Mesenchymal stem cell (in vitro differentiated cells and primary cell): ENCODE measurements around the gene GPATCH2L.

Experiments used
- DNase-seq: peaks from one replicate; pipeline ENCODE4 v3.0.0-alpha.2; 2013
- H2AFZ ChIP-seq: one replicate; pipeline ENCODE4 v1.6.1; 2013; ENCODE audit warnings: low read depth, mild to moderate bottlenecking, control low read depth, inconsistent platforms, low read length, moderate library complexity
- H2AK5ac ChIP-seq: 2 replicates; pipeline ENCODE4 v1.6.1; 2013; ENCODE audit warnings: low read length, moderate library complexity, mild to moderate bottlenecking, inconsistent platforms; ENCODE audit not compliant: severe bottlenecking
- H2BK120ac ChIP-seq: one replicate; pipeline ENCODE4 v1.6.1; 2013; ENCODE audit warnings: low read depth, mild to moderate bottlenecking, inconsistent platforms, low read length, moderate library complexity
- H2BK12ac ChIP-seq, 2 experiments: one replicate each; pipeline ENCODE4 v1.6.1; 2013; ENCODE audit warnings: inconsistent platforms in 2 of 2, low read length in 2 of 2, mild to moderate bottlenecking in 2 of 2, moderate library complexity in 2 of 2, control low read depth in 1 of 2
- H2BK15ac ChIP-seq: one replicate; pipeline ENCODE4 v1.6.1; 2013; ENCODE audit warnings: mild to moderate bottlenecking, low read depth, inconsistent platforms; ENCODE audit not compliant: poor library complexity, severe bottlenecking
- H2BK5ac ChIP-seq: 2 replicates; pipeline ENCODE4 v1.6.1; 2013; ENCODE audit warnings: low read depth, mild to moderate bottlenecking, low read length, control low read depth, inconsistent platforms; ENCODE audit not compliant: poor library complexity, severe bottlenecking
- H3K14ac ChIP-seq, 2 experiments: one replicate each; pipeline ENCODE4 v1.6.1; 2013; ENCODE audit warnings: inconsistent platforms in 2 of 2, low read length in 2 of 2, control low read depth in 1 of 2, mild to moderate bottlenecking in 1 of 2, moderate library complexity in 1 of 2
- H3K18ac ChIP-seq, 2 experiments: one replicate each; pipeline ENCODE4 v1.6.1; 2013; ENCODE audit warnings: inconsistent platforms in 2 of 2, low read length in 2 of 2, control low read depth in 1 of 2, low read depth in 1 of 2, mild to moderate bottlenecking in 1 of 2
- H3K23ac ChIP-seq, 2 experiments: one replicate each; pipeline ENCODE4 v1.6.1; 2013; ENCODE audit warnings: inconsistent platforms in 2 of 2, low read length in 2 of 2, mild to moderate bottlenecking in 2 of 2, moderate library complexity in 2 of 2, control low read depth in 1 of 2
- H3K27ac ChIP-seq: 2 replicates; pipeline ENCODE4 v1.5.1; 2013; ENCODE audit warnings: mild to moderate bottlenecking, moderate library complexity, low read length, control low read depth, inconsistent platforms; ENCODE audit not compliant: poor library complexity, severe bottlenecking
- H3K27me3 ChIP-seq, 2 experiments: 2 replicates each; pipeline versions ENCODE4 v1.6.1 to v1.7.0; 2013; ENCODE audit warnings: low read length in 2 of 2, mild to moderate bottlenecking in 2 of 2, moderate library complexity in 2 of 2, control low read depth in 1 of 2, inconsistent platforms in 1 of 2; ENCODE audit not compliant: control insufficient read depth in 1 of 2, insufficient read depth in 1 of 2
- H3K36me3 ChIP-seq, 2 experiments: 2 replicates each; pipeline versions ENCODE4 v1.6.1 to v1.7.0; 2013; ENCODE audit warnings: low read length in 2 of 2, control low read depth in 1 of 2, inconsistent platforms in 1 of 2, low read depth in 1 of 2, mild to moderate bottlenecking in 1 of 2; ENCODE audit not compliant: insufficient read depth in 2 of 2, control insufficient read depth in 1 of 2
- H3K4ac ChIP-seq, 2 experiments: one replicate each; pipeline ENCODE4 v1.6.1; 2013; ENCODE audit warnings: inconsistent platforms in 2 of 2, low read length in 2 of 2, mild to moderate bottlenecking in 2 of 2, moderate library complexity in 2 of 2, control low read depth in 1 of 2, low read depth in 1 of 2
- H3K4me1 ChIP-seq: 2 replicates; pipeline ENCODE4 v1.6.1; 2013; ENCODE audit warnings: low read depth, low read length, control low read depth; ENCODE audit not compliant: control insufficient read depth, insufficient read depth
- H3K4me2 ChIP-seq: 2 replicates; pipeline ENCODE4 v1.6.1; 2013; ENCODE audit warnings: low read length, mild to moderate bottlenecking, inconsistent platforms; ENCODE audit not compliant: poor library complexity, severe bottlenecking
- H3K4me3 ChIP-seq, 2 experiments: 2 replicates each; pipeline versions ENCODE4 v1.5.1 to v1.7.0; 2013; ENCODE audit warnings: low read length in 2 of 2, mild to moderate bottlenecking in 2 of 2, control low read depth in 1 of 2, low read depth in 1 of 2; ENCODE audit not compliant: insufficient read depth in 1 of 2
- H3K79me1 ChIP-seq: replicated peaks from 2 replicates; pipeline ENCODE4 v1.6.1; 2013; ENCODE audit warnings: mild to moderate bottlenecking, control low read depth, low read length, inconsistent platforms; ENCODE audit not compliant: poor library complexity, severe bottlenecking
- H3K9ac ChIP-seq: 2 replicates; pipeline ENCODE4 v1.7.0; 2013; ENCODE audit warnings: mild to moderate bottlenecking, low read length, moderate library complexity
- H3K9me3 ChIP-seq: 2 replicates; pipeline ENCODE4 v1.7.0; 2013; ENCODE audit warnings: mild to moderate bottlenecking, low read length; ENCODE audit not compliant: control insufficient read depth
- H4K8ac ChIP-seq: one replicate; pipeline ENCODE4 v1.6.1; 2013; ENCODE audit warnings: inconsistent platforms, mild to moderate bottlenecking, low read length, moderate library complexity
- H4K91ac ChIP-seq: one replicate; pipeline ENCODE4 v1.6.1; 2013; ENCODE audit warnings: mild to moderate bottlenecking, low read length, inconsistent platforms
- WGBS: methylation state at CpG from one replicate; pipeline ENCODE4 v1.1.7; 2013; ENCODE audit warnings: mixed read lengths; 5-methylcytosine and 5-hydroxymethylcytosine counted together

Gene GPATCH2L

DNA sequence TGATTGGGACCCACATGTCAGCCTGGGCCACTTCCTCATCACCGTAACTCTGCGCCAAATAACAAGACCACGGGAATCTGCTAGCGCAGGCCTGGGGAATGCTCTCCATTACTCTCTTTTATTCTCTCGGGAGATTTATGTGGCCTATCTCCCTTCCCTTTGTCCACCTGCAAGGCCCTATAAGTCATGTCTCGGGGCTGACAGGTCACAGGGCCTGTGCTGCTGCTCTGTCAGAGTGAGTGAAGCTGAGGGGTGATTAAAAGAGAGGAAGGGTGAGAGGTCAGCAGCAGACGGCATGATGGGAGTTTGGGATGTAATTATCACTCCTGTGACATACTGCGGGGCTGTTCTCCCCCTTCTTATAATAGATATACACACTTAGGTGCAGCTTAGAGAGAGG, 26.2 kb upstream of the GPATCH2L start:
- no peak for DNase-seq
- no peak overlapping the region for H4K8ac ChIP-seq
- no peak overlapping the region for H3K4me2 ChIP-seq
- no peak overlapping the region for H4K91ac ChIP-seq
- H3K9me3 ChIP-seq: peaks cover 3% of the 10 kb centered on the region
- H2AFZ ChIP-seq: no peak overlapping the region
- H3K27ac ChIP-seq: no peak overlapping the region
- no peaks in the 10 kb centered on the region for H3K4me1 ChIP-seq
- H2BK5ac ChIP-seq: no peak overlapping the region
- H2BK15ac ChIP-seq: no peak overlapping the region
- WGBS: 93% methylated on average over 5 of the region's 8 CpGs
- no peak overlapping the region for H2BK120ac ChIP-seq
- H3K14ac ChIP-seq: no peak overlapping the region
- no peak overlapping the region for H3K23ac ChIP-seq
- H3K9ac ChIP-seq: no peak overlapping the region
- H3K27me3 ChIP-seq: peaks cover 25 to 43% of the 10 kb centered on the region in 2 experiments
- H3K4me3 ChIP-seq: no peak overlapping the region
- no peak overlapping the region for H3K18ac ChIP-seq
- H3K36me3 ChIP-seq: no peaks in the 10 kb centered on the region
- H3K79me1 ChIP-seq: no peaks in the 10 kb centered on the region
- no peak overlapping the region for H2AK5ac ChIP-seq
- no peak overlapping the region for H3K4ac ChIP-seq
- no peak overlapping the region for H2BK12ac ChIP-seq

- 92% methylated on average over 5 of the region's 5 CpGs for WGBS
Observed at GRCh38 chr14:76126076-76126475, 25.6 kb upstream of the GPATCH2L start.

GRCh38 chr14:76129851-76130576, 21.7 kb upstream of the GPATCH2L start:
- peaks cover 3% of the 10 kb centered on the region for H3K9me3 ChIP-seq
- H3K79me1 ChIP-seq: no peaks in the 10 kb centered on the region
- no peaks in the 10 kb centered on the region for H3K4me1 ChIP-seq
- H3K18ac ChIP-seq: no peak overlapping the region
- 72% methylated on average over 2 of the region's 3 CpGs for WGBS
- H2BK5ac ChIP-seq: no peak overlapping the region
- no peak overlapping the region for H3K27ac ChIP-seq
- no peaks in the 10 kb centered on the region for H3K36me3 ChIP-seq
- no peak overlapping the region for H3K14ac ChIP-seq
- H3K27me3 ChIP-seq: peaks cover 43 to 65% of the 10 kb centered on the region in 2 experiments
- no peak overlapping the region for H2AK5ac ChIP-seq
- no peak overlapping the region for H2BK120ac ChIP-seq
- no peak overlapping the region for H3K4ac ChIP-seq
- no peak overlapping the region for H3K4me2 ChIP-seq
- no peak overlapping the region for H2BK12ac ChIP-seq
- no peak for DNase-seq
- no peak overlapping the region for H3K9ac ChIP-seq
- H4K91ac ChIP-seq: no peak overlapping the region
- H4K8ac ChIP-seq: no peak overlapping the region
- H2BK15ac ChIP-seq: no peak overlapping the region
- H3K23ac ChIP-seq: no peak overlapping the region
- no peak overlapping the region for H3K4me3 ChIP-seq
- no peak overlapping the region for H2AFZ ChIP-seq

More at GRCh38 chr14:76126076-76126475, 25.6 kb upstream of the GPATCH2L start:
- Histone ChIP-seq H3K27me3 (peaks cover 31 to 48% of the 10 kb centered on the region in 2 experiments), H2BK120ac (no peak overlapping the region), H3K18ac (no peak overlapping the region), H2AK5ac (no peak overlapping the region), H4K8ac (no peak overlapping the region), H2BK15ac (no peak overlapping the region), H3K9me3 (peaks cover 3% of the 10 kb centered on the region), H4K91ac (no peak overlapping the region), H3K79me1 (no peaks in the 10 kb centered on the region), H2AFZ (no peak overlapping the region), H3K4me3 (no peak overlapping the region), H3K27ac (no peak overlapping the region), H3K4ac (no peak overlapping the region), H3K4me2 (no peak overlapping the region), H3K9ac (no peak overlapping the region), H3K36me3 (no peaks in the 10 kb centered on the region), H3K23ac (no peak overlapping the region), H3K14ac (no peak overlapping the region), H3K4me1 (no peaks in the 10 kb centered on the region), H2BK5ac (no peak overlapping the region), H2BK12ac (no peak overlapping the region)
- DNase-seq: no peak

- Histone ChIP-seq H2AFZ (no peak overlapping the region), H2BK5ac (no peak overlapping the region), H3K18ac (no peak overlapping the region), H3K4me1 (no peaks in the 10 kb centered on the region), H2BK12ac (no peak overlapping the region), H3K36me3 (no peaks in the 10 kb centered on the region), H2AK5ac (no peak overlapping the region), H3K27ac (no peak overlapping the region), H2BK15ac (no peak overlapping the region), H3K9ac (no peak overlapping the region), H3K4ac (no peak overlapping the region), H3K9me3 (no peaks in the 10 kb centered on the region), H3K14ac (no peak overlapping the region), H3K4me2 (no peak overlapping the region), H3K23ac (no peak overlapping the region), H4K91ac (no peak overlapping the region), H2BK120ac (no peak overlapping the region), H4K8ac (no peak overlapping the region), H3K4me3 (no peak overlapping the region), H3K27me3 (peaks cover 55 to 66% of the 10 kb centered on the region in 2 experiments), H3K79me1 (no peaks in the 10 kb centered on the region)
- no peak for DNase-seq
- WGBS: 25% methylated on average over 24 of the region's 30 CpGs
Observed at GRCh38 chr14:76131071-76131965, 20.4 kb upstream of the GPATCH2L start.
